ENCODE measurements around the gene TTC39C.

DNA sequence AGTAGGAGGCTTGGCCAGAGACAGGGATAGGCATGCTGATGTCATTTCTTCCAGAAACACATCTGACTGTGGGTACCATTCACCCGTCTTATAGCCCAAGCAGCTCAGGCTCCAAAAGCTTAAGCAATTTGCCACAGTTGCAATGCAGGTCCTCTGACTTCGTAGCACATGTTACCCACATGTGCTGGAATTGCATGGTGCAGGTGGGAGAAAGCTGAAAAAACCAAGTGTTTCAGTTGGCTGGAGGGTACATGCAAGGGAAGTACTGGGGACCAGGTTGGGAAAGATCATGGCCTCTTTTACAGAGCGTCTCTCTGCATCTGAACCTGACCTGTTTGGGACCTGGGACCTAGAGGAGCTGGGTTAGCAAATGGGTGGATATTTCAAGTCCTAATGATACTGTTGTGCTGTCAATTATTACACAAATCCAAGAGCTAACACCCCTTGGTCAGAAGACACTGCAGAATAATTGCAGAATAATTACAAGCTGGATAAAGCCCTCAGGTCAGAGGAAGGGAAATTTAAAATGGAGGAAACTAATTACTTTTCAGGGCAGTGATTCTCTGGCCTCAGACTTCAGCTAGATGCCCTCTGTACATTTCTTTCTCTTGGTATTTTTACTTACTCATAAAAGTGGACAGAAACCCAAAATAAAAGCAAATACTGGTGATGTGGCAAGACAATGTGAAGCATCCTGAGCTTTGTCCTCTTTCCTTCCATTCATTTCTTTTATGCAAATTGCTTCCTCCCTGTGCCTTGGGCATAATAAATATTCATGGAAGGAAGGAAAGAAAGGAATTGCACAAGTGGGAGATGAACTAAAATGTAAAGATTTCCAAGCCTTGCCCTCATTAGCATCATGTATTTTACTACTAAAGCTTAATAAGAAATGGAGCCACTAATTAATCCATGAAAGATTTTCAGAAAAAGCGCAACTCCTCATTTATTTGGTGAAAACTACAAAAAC, 45.6 kb upstream of the TTC39C start:
- TF ChIP-seq TAF1 (IDR thresholded peaks at IDR 0.05; ENCODE audit: low read depth) = no peak
- TF ChIP-seq RAD21 (IDR thresholded peaks at IDR 0.05; ENCODE audit: low read depth) = no peak
- no peak for TF ChIP-seq EGR1 (IDR thresholded peaks at IDR 0.05)
- TF ChIP-seq NFIC (IDR thresholded peaks at IDR 0.05) = no peak
- no peak for TF ChIP-seq FOXM1 (IDR thresholded peaks at IDR 0.05; ENCODE audit: borderline replicate concordance, low read depth)

All from Ishikawa (cell line).